PFSK-1 (cell line): ENCODE data around the gene ZNF621.

Experiments used
- SIN3A ChIP-seq: IDR thresholded peaks from 2 replicates; pipeline ENCODE4 v1.6.1; 2012; ENCODE audit warnings: mild to moderate bottlenecking, low read length, moderate library complexity, borderline replicate concordance; ENCODE audit not compliant: insufficient read depth
- TAF1 ChIP-seq: IDR thresholded peaks from 2 replicates; pipeline ENCODE4 v1.6.1; 2012; ENCODE audit warnings: low read length, control low read depth, borderline replicate concordance; ENCODE audit not compliant: insufficient read depth

DNA sequence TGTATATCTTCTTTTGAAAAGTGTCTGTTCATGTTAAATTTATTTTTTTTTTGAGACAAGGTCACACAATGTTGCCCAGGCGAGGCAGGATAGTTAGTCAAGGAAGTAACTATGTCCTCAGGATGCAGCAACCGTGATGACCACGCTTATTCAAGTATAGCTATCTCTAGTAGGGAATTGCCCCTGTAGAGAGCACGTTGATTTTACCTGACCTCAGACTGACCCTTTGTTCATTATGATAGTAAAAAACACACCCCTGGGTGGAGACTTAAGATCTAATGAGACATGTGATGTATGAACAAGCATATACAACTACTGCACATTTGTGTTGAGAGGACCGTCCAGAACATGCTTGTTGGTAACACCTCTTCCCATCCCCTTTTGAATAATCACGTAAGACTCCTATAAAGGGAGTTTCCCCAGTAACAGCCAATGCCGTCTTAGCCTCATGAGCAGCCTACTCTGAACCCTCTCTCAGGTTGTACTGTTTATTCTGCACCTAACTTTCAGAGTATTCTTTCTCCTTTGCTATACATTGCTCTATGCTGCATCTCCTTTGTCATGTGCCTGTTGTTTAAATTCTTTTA is 32.9 kb downstream of the ZNF621 start:
- no peak for TF ChIP-seq SIN3A
- TF ChIP-seq TAF1 = no peak
